BE2C (cell line): ENCODE measurements around the gene CFAP97D2.

ENCODE experiments used
- DNase-seq: peaks from one replicate; pipeline ENCODE4 v3.0.0-alpha.2; 2020
- H3K27me3 ChIP-seq: fragments of 250-450 bp; sonication (Bioruptor Pico); 2 replicates; pipeline ENCODE4 v1.5.1; 2020; ENCODE audit warnings: mild to moderate bottlenecking
- H3K36me3 ChIP-seq: fragments of 250-450 bp; sonication (Bioruptor Pico); 2 replicates; pipeline ENCODE4 v1.5.1; 2020; ENCODE audit warnings: mild to moderate bottlenecking
- H3K4me1 ChIP-seq: fragments of 250-450 bp; sonication (Bioruptor Pico); 2 replicates; pipeline ENCODE4 v1.5.1; 2020
- H3K4me3 ChIP-seq: 2 replicates; pipeline ENCODE4 v1.5.1; 2011; ENCODE audit warnings: low read depth, low read length
- H3K9me3 ChIP-seq: fragments of 250-450 bp; sonication (Bioruptor Pico); 2 replicates; pipeline ENCODE4 v1.5.1; 2020
- TF ChIP-seq, protein P1 (sequence below): IDR thresholded peaks from 2 replicates; pipeline ENCODE4 v1.5.1; 2012; ENCODE audit warnings: mild to moderate bottlenecking, low read depth, low read length

CFAP97D2 gene

DNA sequence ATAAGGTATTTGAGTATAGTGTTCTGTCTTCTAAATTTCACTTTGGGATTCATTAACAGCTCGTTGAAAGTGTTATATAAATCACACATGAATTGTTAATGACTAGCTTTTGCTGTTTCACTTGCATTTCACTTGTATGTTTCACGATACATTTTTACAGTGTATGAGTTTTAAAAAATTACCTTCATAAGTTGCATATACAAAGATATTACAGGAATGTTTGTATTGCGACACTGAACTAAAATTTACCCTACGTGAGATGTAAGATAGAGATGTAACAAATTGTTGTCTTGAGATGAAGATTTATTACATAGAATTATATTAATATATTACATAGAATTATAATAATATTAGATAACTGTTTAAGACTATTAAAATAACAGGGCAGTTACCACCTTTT is 57.2 kb downstream of the CFAP97D2 start:
- TF ChIP-seq, protein P1, sequence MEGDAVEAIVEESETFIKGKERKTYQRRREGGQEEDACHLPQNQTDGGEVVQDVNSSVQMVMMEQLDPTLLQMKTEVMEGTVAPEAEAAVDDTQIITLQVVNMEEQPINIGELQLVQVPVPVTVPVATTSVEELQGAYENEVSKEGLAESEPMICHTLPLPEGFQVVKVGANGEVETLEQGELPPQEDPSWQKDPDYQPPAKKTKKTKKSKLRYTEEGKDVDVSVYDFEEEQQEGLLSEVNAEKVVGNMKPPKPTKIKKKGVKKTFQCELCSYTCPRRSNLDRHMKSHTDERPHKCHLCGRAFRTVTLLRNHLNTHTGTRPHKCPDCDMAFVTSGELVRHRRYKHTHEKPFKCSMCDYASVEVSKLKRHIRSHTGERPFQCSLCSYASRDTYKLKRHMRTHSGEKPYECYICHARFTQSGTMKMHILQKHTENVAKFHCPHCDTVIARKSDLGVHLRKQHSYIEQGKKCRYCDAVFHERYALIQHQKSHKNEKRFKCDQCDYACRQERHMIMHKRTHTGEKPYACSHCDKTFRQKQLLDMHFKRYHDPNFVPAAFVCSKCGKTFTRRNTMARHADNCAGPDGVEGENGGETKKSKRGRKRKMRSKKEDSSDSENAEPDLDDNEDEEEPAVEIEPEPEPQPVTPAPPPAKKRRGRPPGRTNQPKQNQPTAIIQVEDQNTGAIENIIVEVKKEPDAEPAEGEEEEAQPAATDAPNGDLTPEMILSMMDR = no peak
- Histone ChIP-seq H3K4me1 (no peaks in the 10 kb centered on the region), H3K4me3 (peak overlapping the region; percentile 90), H3K27me3 (no peaks in the 10 kb centered on the region), H3K9me3 (no peaks in the 10 kb centered on the region), H3K36me3 (peaks cover 37% of the 10 kb centered on the region)
- DNase-seq = no peak

DNA sequence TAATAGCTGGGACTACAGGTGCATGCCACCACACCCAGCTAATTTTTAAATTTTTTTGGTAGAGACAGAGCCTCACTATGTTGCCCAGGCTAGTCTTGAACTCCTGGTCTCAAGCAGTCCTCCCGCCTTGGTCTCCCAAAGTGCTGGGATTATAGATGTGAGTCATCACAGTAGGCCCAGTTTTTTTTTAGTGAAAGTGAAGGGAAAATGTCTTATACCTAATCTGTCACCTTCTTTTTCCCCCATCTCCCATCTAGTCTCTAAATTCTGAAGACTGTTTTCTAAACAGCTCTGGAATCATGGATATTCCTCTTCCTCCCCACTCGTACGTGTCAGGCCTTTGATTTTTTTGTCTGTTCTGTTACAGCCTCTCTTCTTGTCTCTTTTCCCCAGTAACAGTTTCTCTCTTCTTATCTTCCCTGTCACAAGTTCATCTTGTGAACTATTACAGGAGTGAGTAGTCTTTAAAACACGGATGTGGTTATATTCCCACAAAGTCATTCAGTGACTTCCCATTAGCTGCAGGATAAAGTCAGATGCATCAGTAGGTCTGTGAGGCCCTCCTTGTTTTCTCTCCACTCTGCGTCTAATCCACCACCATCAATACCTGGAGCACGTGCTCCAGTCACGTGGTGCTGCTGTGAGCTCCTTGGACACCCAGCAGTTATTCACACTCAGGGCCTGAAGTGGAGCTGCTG is 58.5 kb downstream of the CFAP97D2 start:
- no peak for DNase-seq
- no peaks in the 10 kb centered on the region for H3K9me3 ChIP-seq
- H3K4me3 ChIP-seq = no peak overlapping the region
- H3K4me1 ChIP-seq = no peaks in the 10 kb centered on the region
- TF ChIP-seq, protein P1 = no peak
- H3K27me3 ChIP-seq = no peaks in the 10 kb centered on the region
- peaks cover 50% of the 10 kb centered on the region for H3K36me3 ChIP-seq

DNA sequence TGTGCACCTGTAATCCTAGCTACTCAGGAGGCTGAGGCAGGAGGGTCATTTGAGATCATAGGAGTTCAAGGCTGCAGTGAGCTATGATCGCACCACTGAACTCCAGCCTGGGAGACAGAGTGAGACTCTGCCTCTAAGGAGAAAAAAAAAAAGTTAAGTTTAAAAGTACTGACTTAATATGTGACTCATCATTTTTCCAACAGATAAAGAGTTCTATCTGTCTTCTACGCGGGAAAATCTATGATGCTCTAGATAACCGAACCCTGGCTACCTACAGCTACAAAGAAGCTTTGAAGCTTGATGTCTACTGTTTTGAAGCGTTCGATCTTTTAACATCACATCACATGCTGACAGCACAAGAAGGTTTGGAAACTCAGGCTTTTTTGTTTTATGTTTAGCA is 62.9 kb downstream of the CFAP97D2 start:
- Histone ChIP-seq H3K36me3 (peaks cover 85% of the 10 kb centered on the region), H3K4me3 (no peak overlapping the region), H3K4me1 (no peaks in the 10 kb centered on the region), H3K27me3 (no peaks in the 10 kb centered on the region), H3K9me3 (no peaks in the 10 kb centered on the region)
- TF ChIP-seq, protein P1 = no peak
- no peak for DNase-seq

DNA sequence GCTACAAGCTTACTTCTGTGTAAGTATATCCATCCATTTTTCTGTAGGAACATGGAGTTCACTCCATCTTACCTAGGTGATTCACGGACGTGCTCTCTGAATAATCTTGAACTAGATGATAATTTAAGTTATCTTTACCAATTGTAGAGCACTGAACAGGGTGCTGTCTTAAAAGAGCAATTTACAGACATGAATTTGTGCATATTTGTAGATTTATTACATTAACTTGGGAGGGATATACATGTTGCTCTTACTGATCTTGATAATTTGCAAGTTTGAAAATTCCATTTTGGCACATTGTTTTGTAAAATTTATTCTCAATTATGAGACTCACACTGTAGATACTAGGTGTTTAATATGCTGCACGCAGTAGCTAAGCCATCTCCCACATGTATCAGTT is 64.9 kb downstream of the CFAP97D2 start:
- Histone ChIP-seq H3K27me3 (no peaks in the 10 kb centered on the region), H3K9me3 (no peaks in the 10 kb centered on the region), H3K4me3 (no peak overlapping the region), H3K4me1 (no peaks in the 10 kb centered on the region), H3K36me3 (peaks cover 88% of the 10 kb centered on the region)
- no peak for DNase-seq
- TF ChIP-seq, protein P1 = no peak

DNA sequence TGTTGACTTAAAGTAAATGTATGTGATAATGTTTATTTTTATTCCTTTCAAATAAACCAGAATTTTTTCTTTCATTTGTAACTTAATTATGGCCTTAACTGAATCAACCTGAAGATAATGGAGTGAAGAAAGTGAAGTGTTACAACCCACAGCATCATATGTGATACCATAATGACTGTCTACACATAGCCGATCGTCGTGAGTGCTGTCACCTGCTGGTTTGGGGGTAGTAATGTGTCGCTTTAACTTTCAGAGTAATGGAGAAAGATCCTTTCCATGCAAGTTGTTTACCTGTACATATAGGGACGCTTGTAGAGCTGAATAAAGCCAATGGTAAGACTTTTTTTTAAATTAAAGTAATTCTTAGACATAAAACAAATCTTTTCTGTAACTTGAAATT is 65.6 kb downstream of the CFAP97D2 start:
- Histone ChIP-seq H3K4me1 (no peaks in the 10 kb centered on the region), H3K4me3 (no peak overlapping the region), H3K9me3 (no peaks in the 10 kb centered on the region), H3K27me3 (no peaks in the 10 kb centered on the region), H3K36me3 (peaks cover 86% of the 10 kb centered on the region)
- DNase-seq = no peak
- TF ChIP-seq, protein P1 = peak; percentile 14; the same call in 1 of the 2 replicates

DNA sequence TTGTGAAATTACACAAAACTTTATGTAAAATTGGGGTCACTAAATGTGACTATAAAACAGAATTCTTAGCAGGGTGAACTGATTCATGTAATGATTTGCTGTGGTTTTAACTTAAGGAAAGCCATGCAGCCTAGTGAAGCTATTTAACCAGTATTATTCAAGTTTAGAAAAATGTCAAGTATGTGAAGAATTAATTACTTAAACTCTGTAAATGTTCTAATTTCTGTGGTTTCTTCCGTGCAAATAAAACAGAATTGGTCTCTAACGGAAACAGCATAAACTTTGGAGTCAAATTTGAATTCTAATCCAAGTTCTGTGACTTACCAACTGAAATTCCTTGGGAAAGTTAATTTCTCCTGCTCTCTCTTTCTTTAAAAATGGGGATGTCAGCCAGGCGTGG is 69.0 kb downstream of the CFAP97D2 start:
- Histone ChIP-seq H3K36me3 (peaks cover 78% of the 10 kb centered on the region), H3K4me1 (no peaks in the 10 kb centered on the region), H3K27me3 (no peaks in the 10 kb centered on the region), H3K4me3 (no peak overlapping the region), H3K9me3 (no peaks in the 10 kb centered on the region)
- no peak for DNase-seq
- TF ChIP-seq, protein P1 = no peak
